HG02884 (cell line): Measurements from ENCODE around the gene AADACL3.
"Not testable (repeated sequence)": the region's sequence is repeated elsewhere in the genome, so short reads cannot be mapped to it uniquely, and the experiment has no call there.

ENCODE experiments used
- ATAC-seq: cut with Tn5 transposase; IDR thresholded peaks from one replicate; pipeline ENCODE4 v1.9.1; 2021; ENCODE audit warnings: mild to moderate bottlenecking, moderate library complexity; ENCODE audit not compliant: unreplicated experiment

AADACL3 gene

DNA sequence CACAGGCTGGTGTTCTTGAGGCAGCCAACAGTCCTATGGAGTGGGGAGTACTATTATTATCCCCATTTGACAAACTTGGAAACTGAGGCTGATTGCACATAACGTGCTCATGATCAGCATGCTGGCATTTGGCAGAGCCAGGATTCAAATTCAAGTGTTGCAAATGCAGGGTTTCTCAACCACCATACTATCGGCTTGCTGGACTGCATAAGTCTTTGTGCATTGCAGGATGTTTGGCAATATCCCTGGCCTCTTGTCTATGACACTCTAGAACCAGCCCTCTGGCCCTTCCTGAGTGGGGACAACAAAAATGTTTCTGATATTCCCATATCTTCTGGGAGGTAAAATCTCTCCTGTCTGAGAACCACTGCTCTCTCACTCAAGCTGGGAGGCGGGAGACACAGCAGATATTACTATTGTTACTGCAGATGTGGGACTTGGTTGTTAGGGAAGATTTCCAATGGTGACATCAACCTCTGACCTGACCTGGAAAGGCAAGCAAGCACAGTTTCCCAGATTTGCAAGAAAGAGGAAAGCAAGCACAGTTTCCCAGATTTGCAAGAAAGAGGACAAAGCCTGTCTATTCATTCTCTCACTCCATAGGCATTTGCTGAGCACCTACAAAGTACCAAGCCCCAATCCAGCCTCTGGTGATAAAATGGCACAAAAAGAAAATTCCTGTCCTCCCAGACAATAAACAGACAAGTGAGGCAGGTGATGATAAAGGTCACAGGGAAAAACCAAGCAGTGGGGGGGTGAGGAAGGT lies 1.0 kb upstream of the AADACL3 start:
- no peak for ATAC-seq

DNA sequence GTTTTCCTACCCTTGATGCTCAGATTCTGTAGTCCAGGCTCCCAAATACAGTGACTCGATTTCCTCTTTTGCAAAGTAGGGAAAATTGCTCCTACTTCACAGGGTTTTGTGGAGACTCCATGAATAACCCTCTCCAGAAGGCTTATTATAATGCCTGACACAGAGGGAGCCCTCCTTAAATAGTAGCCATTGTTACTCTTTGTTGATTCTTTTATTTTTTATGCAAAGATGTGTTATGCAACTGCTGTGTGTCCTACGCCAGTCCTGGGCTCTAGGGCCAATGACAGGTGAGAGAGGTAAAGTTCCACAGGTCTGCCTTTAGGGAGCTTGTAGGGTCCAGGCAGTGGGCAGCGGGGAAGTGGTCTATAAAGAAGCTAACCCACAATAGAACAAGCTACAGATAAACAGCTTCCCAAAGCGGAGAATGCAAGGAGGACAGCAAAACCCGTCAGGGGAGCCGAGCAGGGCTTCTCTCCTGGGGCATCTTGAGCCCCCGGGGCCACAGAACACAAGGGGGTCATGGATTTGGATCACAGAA lies 1.5 kb downstream of the AADACL3 start:
- no peak for ATAC-seq

DNA sequence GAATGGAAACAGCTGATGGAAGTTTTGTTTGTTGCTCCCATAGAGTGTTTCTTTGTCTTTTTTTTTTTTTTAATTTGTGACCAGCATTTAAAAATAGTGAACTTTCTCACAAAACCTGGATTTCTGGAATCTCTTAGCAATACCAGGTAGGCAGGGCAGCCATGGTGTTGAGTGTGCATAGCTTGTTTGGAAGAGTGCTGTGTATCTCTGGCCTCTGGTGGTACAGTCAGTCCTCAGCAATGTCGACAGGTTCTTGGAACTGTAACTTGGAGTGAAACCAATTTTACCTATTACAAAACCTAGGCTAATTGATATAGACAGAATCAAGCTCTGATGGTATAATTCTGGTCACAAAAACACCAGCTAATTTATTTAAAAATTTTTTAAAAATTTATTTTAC lies 6.7 kb downstream of the AADACL3 start:
- ATAC-seq = no peak

DNA sequence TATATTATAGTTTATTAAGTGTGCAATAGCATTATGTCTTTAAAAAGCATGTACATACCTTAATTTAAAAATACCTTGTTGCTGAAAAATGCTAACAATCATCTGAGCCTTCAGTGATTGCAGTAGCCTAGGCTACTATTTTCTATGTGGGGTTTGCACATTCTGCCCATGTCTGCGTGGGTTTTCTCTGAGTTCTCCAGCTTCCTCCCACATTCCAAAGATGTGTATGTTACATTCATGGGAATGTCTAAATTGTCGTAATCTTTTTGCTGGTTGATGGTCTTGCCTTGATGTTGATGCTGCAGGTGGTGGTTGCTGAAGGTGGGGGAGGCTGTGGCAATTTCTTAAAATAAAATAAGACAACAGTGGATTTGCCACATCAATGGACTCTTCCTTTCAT lies 12.5 kb downstream of the AADACL3 start:
- no peak for ATAC-seq

DNA sequence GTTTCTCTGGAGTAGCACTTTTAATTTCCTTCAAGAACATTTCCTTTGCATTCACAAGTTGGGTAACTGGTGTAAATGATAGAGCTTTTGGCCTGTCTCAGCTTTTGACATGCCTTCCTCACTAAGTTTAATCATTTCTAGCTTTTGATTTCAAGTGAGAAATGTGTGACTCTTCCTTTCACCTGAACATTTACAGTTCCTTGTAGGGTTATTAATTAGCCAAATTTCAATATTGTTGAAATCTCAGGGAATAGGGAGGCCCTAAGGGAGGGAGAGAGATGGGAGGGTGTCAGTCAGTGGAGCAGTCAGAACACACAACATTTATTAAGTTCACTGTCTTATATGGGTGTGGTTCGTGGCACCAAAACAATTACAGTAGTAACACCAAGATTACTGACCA lies 14.2 kb downstream of the AADACL3 start:
- no peak for ATAC-seq

DNA sequence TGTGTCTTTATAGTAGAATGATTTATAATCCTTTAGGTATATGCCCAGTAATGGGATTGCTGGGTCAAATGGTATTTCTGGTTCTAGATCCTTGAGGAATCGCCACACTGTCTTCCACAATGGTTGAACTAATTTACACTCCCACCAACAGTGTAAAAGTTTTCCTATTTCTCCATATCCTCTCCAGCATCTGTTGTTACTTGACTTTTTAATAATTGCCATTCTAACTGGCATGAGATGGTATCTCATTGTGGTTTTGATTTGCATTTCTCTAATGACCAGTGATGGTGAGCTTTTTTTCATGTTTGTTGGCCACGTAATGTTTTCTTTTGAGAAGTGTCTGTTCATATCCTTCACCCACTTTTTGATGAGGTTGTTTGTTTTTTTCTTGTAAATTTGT lies 15.2 kb downstream of the AADACL3 start:
- not testable (repeated sequence) for ATAC-seq

DNA sequence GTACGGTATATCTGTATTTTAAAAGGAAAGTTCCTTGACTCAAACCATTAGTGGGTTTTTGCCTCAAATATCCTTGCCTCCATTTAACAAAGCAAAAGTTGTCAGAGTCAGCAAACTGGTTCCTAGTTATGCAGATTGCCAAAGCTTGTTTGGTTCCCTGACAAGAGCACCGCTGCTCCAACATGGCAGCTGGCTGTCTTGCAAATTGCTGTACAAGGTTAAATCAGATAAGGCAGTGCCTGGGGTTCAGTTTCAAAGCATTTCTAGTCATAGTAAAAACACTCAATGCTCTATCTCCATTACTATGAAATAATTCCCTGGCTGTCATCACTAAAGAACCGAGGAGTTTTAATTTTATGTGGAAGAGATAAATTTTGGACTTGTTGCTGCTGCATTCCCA lies 18.7 kb downstream of the AADACL3 start:
- ATAC-seq = no peak

DNA sequence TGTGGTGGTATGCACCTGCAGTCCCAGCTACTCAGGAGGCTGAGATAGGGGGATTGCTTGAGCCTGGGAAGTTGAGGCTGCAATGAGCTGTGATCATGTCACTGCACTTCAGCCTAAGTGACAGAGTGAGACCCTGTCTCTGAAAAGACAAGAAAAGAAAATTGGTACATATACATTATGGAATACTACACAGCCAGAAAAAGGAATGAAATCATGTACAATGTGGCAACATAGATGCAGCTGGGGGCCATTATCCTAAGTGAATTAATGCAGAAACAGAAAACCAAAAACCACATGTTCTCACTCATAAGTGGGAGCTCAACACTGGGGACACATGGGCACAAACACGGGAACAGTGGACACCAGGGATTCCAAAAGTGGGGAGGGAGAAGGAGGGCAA lies 23.0 kb downstream of the AADACL3 start:
- no peak for ATAC-seq

DNA sequence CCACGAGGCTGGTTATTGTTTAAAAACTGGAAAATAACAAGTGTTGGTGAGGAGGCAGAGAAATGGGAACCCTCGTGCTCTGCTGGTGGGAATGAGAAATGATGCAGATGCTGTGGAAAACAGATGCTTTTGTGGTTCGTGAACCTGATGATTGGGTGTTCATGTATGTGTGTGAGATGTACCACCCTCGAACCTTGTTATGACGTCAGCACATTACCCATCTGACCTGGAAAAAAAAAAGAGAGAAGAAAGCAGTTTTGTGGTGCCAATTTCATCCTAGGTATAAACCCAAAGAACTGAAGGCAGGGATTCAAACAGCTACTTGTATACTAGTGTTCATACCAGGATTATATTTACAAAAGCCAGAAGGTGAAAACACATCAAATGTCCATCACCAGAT lies 23.7 kb downstream of the AADACL3 start:
- no peak for ATAC-seq

DNA sequence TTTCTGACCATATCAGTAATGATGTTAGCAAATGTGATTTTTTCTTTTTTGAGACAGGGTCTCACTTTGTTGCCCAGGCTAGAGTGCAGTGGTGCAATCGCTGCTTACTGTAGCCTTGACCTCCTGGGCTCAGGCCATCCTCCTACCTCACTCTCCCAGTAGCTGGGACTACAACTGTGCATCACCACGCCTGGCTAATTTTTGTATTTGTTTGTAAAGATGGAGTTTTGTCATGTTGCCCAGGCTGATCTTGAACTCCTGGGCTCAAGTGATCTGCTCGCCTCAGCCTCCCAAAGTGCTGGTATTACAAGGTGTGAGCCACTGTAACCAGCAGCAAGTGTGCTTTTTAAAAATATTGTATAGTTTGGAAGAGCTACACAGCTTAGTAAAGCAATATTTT lies 26.0 kb downstream of the AADACL3 start:
- ATAC-seq = no peak

DNA sequence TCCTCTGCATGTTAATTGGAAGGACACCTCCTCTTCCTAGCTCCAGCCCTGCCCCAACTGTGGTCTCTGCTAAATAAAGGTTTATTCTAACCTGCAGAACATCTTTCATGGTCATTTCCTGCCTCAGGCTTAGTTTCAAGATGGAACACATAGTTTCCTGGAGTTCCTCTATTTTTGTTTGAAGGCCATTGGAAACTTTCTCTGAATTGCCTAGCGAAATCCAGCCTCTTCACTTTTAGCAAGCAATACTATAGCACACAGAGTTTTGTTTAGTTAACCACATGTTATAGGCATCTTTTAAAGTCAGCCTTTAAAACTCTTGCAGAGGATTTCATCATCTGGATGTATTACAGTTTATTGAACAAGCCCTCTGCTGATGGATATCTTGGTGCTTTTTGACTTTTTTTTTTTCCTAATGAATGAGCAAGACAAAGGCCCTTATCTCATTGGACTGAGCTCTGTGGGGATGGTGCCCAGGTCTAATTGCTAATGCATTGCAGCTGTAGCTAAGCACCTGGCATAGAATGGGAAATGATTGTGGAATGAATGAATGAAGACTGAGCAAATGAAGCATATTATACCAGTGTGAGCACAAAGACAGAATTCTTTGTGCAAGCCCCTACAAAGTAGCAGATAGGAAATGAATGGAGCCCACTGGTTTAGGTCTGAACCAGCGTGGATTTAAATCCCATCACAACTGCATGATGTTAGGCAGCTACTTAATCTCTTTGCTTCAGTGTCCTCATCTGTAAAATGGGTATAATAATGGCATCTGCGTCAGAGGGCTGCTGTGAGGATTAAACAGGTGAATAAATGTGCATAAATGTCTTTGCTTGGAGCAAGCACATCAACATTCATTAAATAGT lies 29.4 kb downstream of the AADACL3 start:
- ATAC-seq = no peak

DNA sequence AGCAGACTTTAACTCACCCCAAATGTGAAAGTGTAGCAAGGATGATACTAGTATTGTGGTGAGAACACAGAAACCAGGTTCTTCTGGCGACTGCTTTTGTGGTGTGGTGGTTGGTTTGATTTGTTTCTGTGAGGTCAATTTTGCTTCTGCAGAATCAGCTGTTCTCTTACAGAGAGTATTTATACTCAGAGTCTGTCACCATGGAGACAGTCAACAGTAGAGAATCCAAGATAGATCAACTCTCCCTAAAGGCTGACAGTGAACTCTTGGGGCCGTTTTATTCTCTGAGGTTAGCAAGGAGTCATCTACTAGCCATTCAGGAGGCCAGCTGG lies 30.0 kb downstream of the AADACL3 start, which contains the start of gene CFAP107:
TSS of gene CFAP107 (plus strand) at position 209 of the 332 bp plus-strand sequence. CDS start 231 bp downstream, outside the sequence.
- no peak for ATAC-seq

DNA sequence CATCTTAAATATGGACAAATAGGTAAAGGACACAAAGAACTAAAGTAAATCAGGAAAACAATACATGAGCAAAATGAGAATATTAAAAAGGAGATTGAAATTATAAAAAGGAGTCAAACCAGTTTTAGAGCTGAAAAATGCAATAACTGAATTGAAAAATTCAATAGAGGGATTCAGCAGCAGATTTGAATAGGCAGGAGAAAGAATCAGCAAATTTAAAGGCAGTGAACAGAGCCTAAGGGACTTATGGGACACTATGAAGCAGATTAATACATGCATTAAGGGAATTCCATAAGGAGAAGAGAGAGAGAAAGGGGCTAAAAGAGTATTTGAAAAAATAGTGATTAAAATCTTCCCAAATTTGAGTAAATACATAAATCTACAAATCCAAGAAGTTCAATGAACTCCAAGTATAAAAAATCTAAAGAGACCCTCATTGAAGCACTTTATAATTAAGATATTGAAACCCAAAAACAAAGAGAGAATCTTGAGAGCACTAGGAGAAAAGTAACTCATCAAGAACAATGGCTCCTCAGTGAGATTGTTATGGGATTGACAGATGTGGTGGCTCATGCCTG lies 33.0 kb downstream of the AADACL3 start:
- no peak for ATAC-seq

DNA sequence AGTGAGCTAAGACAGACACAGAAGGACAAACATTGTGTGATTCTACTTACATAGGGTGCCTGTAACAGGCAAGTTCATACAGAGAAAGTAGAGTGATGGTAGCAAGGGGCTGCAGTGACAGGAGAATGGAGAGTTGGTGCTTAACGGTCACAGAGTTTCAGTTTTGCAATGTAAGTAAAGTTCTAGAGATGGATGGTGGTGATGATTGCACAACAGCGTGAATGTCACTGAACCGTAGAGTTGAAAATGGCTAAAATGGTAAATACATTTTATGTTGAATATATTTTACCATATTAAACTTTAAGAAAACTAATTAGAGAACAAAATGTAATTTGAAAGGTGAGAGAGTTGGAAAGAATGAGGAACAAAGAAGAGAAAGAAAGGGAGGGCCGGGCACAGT lies 38.8 kb downstream of the AADACL3 start:
- no peak for ATAC-seq

DNA sequence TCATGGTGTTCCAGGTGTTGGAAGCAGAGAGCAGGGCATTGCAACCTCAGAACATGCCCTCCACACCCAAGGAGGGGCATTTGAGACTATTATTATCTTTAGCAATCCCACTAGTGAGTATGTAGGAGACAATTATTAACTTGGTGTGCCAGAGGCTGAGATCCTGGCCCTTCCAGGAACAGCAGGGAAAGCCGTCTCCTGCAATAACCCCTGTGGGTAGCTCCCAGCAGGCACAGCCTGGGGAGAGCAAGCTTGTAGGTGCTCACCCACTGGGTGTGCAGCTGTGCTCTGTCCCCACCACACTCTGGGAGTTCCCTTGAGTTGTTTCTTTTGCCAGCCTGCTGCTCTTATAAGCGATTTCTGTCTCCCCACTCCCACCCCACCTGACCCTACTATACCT lies 40.4 kb downstream of the AADACL3 start:
- ATAC-seq = no peak

DNA sequence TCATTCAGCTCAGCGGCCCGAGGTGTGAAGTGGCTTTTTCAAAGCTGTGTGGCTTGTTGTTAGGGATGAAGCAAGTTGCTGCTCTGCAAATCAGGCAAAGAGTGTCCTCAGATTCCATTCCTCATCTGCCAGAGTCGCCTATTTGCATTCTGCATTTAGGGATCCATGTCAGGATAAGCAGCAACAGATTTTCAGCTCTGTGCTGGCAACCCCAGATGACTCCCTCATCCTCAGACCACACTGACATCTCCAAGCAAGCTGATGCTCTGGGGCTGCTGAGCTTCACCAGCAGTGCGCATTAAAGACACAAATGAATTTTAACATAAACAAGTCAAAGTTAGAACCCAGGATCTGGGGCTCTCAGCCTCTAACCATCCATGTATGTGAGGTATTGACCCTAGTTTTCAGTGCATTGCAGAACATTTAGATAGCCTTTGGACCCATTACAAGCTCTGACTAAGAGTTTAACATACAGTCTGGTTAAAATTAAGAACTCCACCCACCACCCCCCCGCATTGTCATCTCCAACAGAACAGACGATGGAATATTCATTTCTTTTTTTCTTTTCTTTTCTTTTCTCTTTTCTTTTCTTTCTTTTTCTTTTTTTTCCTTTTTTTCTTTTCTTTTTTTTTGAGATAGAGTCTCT lies 41.0 kb downstream of the AADACL3 start:
- ATAC-seq = no peak

DNA sequence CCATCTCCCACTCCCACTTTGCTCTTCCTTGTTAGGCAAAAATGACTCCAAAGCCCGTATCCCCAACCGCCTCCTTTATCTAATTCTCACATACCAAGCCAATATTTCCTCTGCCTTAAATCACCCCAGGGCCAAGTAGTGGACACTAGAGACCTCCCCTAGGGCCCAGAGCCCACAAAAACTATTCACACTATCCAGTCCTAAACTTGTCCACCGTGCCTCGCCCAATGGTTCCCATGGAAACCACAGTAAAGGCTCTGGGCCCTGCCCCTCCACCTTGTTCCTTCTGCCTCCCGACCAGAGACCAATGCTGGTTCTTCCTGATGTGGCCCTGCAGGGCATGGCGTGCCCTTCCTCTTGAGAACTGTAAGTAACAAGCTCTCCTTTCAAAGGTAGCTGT lies 41.9 kb downstream of the AADACL3 start:
- no peak for ATAC-seq

DNA sequence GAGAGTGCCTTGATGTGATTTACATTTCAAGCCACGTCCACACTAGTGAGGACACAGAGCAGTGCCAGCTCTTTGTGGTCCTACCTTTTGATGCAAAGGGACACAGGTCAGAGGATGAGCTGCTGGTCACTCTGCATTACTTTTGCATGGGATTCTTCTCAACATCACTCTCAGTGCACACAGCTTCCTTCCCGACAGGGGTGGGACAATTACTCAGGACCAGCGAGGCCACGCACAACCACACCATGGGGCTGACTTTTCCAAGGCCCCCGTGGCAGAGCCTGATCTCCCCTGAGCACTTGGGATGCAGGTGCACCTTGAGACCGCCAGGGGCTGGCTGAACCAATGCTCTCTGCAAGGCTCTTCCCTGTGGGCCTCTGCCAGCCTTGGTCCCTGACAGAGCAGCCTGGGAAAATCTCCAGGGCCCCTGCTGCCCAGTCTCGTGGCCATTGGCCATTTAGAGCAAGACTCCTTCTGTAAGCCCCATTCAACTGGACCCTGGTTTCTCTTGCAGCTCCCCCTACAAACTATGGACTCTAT lies 44.4 kb downstream of the AADACL3 start:
- ATAC-seq = no peak

DNA sequence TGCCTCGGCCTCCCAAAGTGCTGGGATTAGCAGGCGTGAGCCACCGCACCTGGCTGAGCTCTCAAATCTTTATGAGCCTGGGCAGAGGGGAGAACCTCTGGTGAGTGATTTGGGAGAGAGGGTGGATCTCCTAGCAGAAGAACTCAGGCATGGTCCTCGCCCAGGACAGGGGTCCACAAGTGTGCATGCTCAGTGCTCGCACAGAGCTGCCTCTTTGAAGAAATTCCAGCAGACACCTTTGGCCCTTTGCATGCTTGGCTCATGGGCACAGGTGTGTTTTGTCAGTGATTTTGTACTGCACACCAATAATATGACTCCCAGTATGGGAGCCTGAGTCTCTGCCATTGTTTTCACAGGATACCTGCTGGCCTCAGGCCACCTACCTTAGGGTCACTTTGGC lies 45.9 kb downstream of the AADACL3 start:
- no peak for ATAC-seq

DNA sequence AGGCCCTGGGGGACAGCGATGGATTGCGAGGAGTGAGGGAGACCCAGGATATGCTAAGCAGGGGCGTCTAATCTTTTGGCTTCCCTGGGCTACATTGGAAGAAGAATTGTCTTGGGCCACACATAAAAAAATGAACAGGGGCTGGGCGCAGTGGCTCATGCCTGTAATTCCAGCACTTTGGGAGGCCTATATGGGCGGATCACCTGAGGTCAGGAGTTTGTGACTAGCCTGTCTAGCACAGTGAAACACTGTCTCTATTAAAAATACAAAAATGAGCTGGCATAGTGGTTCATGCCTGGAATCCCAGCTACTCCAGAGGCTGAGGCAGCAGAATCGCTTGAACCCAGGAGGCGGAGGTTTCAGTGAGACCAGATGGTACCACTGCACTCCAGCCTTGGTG lies 46.9 kb downstream of the AADACL3 start:
- ATAC-seq = no peak

DNA sequence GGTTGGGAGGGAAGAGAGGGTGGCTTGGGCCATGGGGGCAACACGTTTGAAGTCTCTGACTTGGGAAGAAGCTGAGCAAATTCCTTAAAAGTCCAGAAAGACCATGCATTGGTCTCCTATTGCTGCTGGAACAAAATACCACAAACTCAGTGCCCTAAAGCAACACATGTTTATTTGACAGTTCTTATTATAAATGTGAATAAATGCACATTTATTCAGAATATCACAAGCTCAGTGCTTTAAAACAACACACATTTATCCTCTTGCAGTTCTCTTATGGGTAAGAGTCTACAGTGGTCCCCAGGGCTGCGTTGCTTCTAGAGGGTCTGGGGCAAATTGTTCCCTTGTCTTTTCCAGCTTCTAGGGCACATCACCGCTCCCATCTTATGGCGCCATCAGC lies 47.6 kb downstream of the AADACL3 start:
- no peak for ATAC-seq
